HG03103 (cell line): ENCODE measurements around the gene ZRANB3.

Experiments
- ATAC-seq: cut with Tn5 transposase; IDR thresholded peaks from one replicate; pipeline ENCODE4 v1.9.1; 2021; ENCODE audit warnings: low read depth; ENCODE audit not compliant: unreplicated experiment

Gene ZRANB3

GRCh38 chr2:135186054-135186453 is 345.0 kb downstream of the ZRANB3 start:
- ATAC-seq: no peak

GRCh38 chr2:135183822-135184221 is 347.2 kb downstream of the ZRANB3 start:
- no peak for ATAC-seq

GRCh38 chr2:135182601-135183000 is 348.4 kb downstream of the ZRANB3 start:
- no peak for ATAC-seq

- ATAC-seq: no peak
Observed at GRCh38 chr2:135182190-135182589, 348.8 kb downstream of the ZRANB3 start.

GRCh38 chr2:135179689-135180088 is 351.3 kb downstream of the ZRANB3 start:
- ATAC-seq: no peak

GRCh38 chr2:135175177-135175576 is 355.8 kb downstream of the ZRANB3 start:
- no peak for ATAC-seq

GRCh38 chr2:135174810-135175093 is 356.3 kb downstream of the ZRANB3 start:
- ATAC-seq: no peak

GRCh38 chr2:135174049-135174809 is 356.8 kb downstream of the ZRANB3 start:
- no peak for ATAC-seq

GRCh38 chr2:135169900-135170753 is 360.9 kb downstream of the ZRANB3 start:
- ATAC-seq: no peak

- ATAC-seq: no peak
Observed at GRCh38 chr2:135168204-135168856, 362.7 kb downstream of the ZRANB3 start.

- no peak for ATAC-seq
Observed at GRCh38 chr2:135167273-135167672, 363.7 kb downstream of the ZRANB3 start.

GRCh38 chr2:135164431-135164830 is 366.6 kb downstream of the ZRANB3 start:
- no peak for ATAC-seq

- ATAC-seq: no peak
Observed at GRCh38 chr2:135163901-135164300, 367.1 kb downstream of the ZRANB3 start.

- ATAC-seq: no peak
Observed at GRCh38 chr2:135163306-135163705, 367.7 kb downstream of the ZRANB3 start.

- ATAC-seq: no peak
Observed at GRCh38 chr2:135162786-135163185, 368.2 kb downstream of the ZRANB3 start.

- no peak for ATAC-seq
Observed at GRCh38 chr2:135162377-135162776, 368.6 kb downstream of the ZRANB3 start.

GRCh38 chr2:135159191-135159590 is 371.8 kb downstream of the ZRANB3 start:
- no peak for ATAC-seq

GRCh38 chr2:135157856-135158255 is 373.2 kb downstream of the ZRANB3 start:
- no peak for ATAC-seq

- no peak for ATAC-seq
Observed at GRCh38 chr2:135154962-135155361, 376.1 kb downstream of the ZRANB3 start.

GRCh38 chr2:135152361-135152760 is 378.7 kb downstream of the ZRANB3 start:
- no peak for ATAC-seq

- no peak for ATAC-seq
Observed at GRCh38 chr2:135151615-135152014, 379.4 kb downstream of the ZRANB3 start.
